22Rv1 (cell line): ENCODE results near the gene ADGRA1.

Source experiments
- H3K27ac ChIP-seq: fragments of 450-650 bp; 2 replicates; pipeline ENCODE4 v1.5.1; 2017
- ZFX ChIP-seq: fragments of 450-650 bp; IDR thresholded peaks from 2 replicates; pipeline ENCODE4 v1.6.1; 2017; ENCODE audit warnings: antibody characterized with exemption, borderline replicate concordance
- TF ChIP-seq, protein P1 (sequence below): fragments of 450-650 bp; IDR thresholded peaks from 2 replicates; pipeline ENCODE4 v1.5.1; 2017; ENCODE audit warnings: mild to moderate bottlenecking

The ADGRA1 gene

DNA sequence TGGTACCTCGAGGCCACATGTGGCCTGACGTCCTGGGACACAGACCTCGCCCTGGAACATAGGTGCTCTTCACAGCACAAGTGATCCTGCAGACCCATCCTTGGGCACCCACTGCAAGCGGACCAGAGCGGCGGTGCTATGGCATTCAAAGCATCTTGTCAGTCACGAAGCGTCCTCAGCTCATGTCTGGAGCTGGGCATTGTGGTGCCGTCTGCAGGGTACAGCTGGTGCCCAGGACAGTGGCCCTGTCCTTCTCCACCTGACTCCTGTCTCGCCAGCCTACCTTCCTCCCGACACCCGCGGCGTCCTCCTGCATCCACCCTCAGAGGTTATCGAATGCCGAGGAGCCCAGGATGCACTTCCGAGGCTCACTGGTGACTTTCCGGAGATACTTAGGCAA is 26.5 kb downstream of the ADGRA1 start:
- no peak for TF ChIP-seq ZFX
- TF ChIP-seq, protein P1, sequence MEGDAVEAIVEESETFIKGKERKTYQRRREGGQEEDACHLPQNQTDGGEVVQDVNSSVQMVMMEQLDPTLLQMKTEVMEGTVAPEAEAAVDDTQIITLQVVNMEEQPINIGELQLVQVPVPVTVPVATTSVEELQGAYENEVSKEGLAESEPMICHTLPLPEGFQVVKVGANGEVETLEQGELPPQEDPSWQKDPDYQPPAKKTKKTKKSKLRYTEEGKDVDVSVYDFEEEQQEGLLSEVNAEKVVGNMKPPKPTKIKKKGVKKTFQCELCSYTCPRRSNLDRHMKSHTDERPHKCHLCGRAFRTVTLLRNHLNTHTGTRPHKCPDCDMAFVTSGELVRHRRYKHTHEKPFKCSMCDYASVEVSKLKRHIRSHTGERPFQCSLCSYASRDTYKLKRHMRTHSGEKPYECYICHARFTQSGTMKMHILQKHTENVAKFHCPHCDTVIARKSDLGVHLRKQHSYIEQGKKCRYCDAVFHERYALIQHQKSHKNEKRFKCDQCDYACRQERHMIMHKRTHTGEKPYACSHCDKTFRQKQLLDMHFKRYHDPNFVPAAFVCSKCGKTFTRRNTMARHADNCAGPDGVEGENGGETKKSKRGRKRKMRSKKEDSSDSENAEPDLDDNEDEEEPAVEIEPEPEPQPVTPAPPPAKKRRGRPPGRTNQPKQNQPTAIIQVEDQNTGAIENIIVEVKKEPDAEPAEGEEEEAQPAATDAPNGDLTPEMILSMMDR, result no peak

DNA sequence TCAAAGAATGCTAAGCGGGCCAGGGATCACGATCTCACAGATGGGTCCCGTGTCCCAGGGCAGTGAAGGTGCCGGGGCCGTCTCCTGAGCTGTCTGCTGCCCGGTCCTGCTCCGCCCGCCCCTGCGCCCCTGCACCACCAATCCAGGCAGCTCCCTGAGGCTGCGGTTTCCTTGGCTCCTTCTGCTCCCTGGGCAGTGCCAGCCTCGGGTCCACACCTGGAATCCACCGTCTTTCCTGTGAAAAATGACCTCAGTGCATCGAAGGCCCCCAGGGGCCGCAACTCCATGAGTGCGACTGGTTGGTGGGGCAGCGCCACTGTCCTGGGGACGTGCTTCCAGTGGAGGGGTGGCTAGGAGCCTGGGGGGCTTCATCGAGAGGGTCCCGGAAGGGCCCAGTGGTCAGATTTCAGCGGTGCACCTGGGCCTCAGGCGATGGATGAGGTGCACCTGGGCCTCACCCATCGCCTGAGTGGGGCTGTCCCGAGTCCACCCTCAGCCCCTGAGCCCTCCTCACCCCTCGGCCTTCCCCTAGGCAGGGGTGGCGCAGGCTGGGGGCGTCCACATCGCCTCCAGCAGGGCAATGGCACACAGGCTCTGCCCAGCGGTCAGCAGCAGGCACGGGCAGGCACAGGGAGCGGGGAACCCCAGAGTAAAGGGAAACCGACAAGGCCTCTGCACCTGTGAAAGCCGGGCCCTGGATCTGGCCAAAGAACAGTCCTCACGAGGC is 27.2 kb downstream of the ADGRA1 start:
- H3K27ac ChIP-seq, result no peak overlapping the region
- TF ChIP-seq, protein P1, result no peak
- TF ChIP-seq ZFX, result no peak

More for the DNA sequence above, 26.5 kb downstream of the ADGRA1 start:
- no peak overlapping the region for H3K27ac ChIP-seq

DNA sequence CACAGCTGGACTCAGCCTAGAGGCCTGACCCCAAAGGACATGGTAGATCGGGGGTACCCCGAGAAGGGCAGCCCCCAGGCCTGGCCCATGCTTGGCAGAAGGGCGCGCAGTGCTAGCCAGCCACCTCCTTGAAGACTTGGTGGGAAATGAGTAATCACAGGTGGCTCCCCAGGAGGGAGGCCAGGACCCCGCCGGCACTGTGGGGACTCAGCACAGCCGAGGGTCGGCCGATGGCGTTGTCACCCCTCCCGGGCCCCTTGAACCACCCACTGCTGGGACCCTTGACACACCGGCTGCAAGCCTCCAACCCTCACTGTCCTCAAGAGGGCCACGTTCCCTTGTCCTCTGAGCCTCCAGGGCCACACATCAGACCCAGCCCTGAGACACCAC is 27.7 kb downstream of the ADGRA1 start:
- TF ChIP-seq ZFX, result no peak
- TF ChIP-seq, protein P1, result no peak
- no peak overlapping the region for H3K27ac ChIP-seq

DNA sequence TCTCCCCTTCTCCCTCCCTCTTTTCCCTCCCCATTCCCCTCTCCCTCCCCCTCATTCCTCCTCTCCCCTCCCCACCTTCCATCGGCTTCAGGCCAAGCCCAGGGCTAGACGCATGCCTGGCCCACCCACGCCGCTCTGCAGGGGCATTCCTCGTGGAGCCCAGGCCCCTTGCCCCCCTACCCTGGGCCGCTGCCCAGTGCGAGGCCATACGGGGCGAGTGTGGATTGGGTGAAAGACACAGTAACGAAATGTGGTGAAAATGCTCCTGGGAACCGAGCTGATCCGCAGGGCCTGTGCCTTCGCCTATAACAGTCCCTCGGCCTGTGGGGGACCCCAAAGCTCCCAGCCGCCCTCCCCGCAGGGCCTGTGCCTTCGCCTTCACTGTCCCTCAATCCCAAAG is 28.3 kb downstream of the ADGRA1 start:
- H3K27ac ChIP-seq, result no peak overlapping the region
- TF ChIP-seq ZFX, result no peak
- TF ChIP-seq, protein P1, result no peak

DNA sequence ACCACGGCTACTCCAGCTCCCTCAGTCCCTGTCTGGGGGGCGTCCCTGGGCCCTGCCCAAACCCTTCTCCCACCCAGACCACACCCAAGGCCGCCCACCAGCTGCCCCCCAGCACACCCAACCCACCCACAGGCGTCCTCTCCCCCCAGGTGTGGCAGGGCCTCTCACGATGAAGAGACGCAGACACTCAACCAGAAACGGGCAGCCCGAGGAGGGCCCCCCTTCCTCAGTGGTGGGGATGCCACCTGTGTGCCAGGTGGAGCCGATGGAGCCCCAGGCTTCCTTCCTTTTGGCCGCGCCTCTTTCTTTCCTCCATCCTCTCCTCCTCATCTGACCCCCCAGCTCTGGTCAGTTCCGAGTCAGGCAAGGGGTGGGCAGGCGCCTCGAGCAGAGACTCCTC is 28.7 kb downstream of the ADGRA1 start:
- TF ChIP-seq, protein P1, result no peak
- no peak for TF ChIP-seq ZFX
- H3K27ac ChIP-seq, result no peak overlapping the region

DNA sequence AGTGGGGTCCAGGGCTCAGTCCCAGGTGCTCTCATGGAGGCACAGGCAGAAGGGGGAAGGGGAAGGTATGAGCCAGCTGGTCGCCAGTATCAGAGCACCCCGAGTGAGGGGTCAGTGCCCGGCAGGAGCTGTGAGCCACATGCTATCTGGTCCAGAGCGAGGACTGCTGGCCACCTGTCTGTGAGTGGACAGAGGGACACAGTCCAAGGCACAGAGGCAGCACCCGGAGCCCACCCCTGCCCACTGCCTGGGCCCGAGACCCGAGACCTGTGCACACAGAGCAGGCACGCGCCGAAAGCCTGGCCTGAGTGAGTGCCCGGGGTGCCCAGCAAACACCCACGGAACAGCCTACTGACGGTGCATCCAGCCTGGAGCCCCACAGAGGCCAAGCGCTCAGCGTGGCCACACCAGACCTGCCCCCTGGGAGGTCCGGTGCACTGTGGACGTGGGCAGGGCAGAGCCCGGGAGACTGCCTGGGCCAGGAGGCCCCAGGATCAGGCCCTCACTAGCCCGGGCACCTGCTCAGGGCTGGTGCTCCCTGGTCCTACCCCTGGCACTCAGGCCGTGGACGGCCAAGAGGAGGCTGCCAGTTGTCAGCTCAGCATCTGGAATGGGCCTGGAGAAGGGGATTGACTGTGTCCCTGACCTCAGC is 29.4 kb downstream of the ADGRA1 start:
- TF ChIP-seq, protein P1, result no peak
- TF ChIP-seq ZFX, result no peak
- H3K27ac ChIP-seq, result no peak overlapping the region

DNA sequence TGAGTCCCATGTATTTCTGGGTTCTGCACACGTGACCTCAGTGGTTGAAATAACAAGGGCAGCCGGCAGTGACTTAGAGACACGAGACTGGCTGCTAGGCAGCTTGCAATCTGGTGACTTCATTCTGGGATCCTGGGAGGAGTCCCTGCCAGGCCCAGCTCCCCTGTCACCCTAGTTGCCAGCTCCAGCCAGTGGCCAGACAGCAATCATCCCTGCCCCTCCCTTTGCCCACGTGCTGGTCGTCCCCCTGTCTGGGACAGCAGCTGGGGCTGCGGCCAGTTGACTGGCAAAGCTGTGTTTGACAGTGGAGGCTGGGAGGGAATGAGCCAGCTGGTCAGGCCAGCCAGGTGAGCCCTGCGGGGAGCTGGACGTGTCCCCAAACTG is 30.0 kb downstream of the ADGRA1 start:
- H3K27ac ChIP-seq, result no peak overlapping the region
- TF ChIP-seq, protein P1, result no peak
- TF ChIP-seq ZFX, result no peak
